HCT116 (cell line): ENCODE measurements around the gene CDK10. TPM values are rescaled to one million over a fixed set of nuclear protein-coding genes. Genes with fewer than 3 reads are reported as not detected.

Source experiments
- ATAC-seq: fragments of 200-7000 bp; cut with Tn5 transposase; 2 replicates; pipeline ENCODE4 v1.9.1; 2020; ENCODE audit warnings: mild to moderate bottlenecking, moderate library complexity
- BruUV-seq: library from RNA; stranded (reverse); fragments of 400-500 nt; replicated peaks from 2 replicates; lab custom pipeline; 2021; lab: Mats Ljungman, UMichigan
- CTCF ChIA-PET: fragments of 300-600 bp; sonication (Branson Sonifier 250); formaldehyde crosslinking; loops from one replicate; lab custom pipeline; 2021; ENCODE audit warnings: antibody characterized with exemption; lab: Charles Lee
- POLR2A ChIA-PET: fragments of 300-600, 350-600 bp; sonication (Branson Sonifier 250); formaldehyde crosslinking; loops from one replicate; lab custom pipeline; 2021; ENCODE audit warnings: antibody characterized with exemption; lab: Charles Lee
- RAD21 ChIA-PET, 2 experiments: fragments of 300-600 bp; sonication (Branson Sonifier 250); formaldehyde crosslinking; loops; one replicate each; lab custom pipeline; 2023; ENCODE audit warnings: low total read pairs in 2 of 2; ENCODE audit not compliant: uncharacterized antibody in 2 of 2, unreplicated experiment in 2 of 2, low non-redundant PET in 1 of 2; lab: Charles Lee
- DNase-seq: peaks from one replicate; pipeline ENCODE4 v3.0.0-alpha.2; 2010; ENCODE audit warnings: low read depth, low spot score
- H2AFZ ChIP-seq: fragments of 200-600 bp; shearing (Covaris generic), sonication (generic); 2 replicates; pipeline ENCODE4 v1.6.1; 2017; ENCODE audit warnings: low read depth, mixed run types, mixed read lengths, antibody characterized with exemption, low read length; ENCODE audit not compliant: poor library complexity, severe bottlenecking
- H3K27ac ChIP-seq: 2 replicates; pipeline ENCODE4 v1.5.1; 2012; ENCODE audit warnings: low read depth, low read length
- H3K27me3 ChIP-seq: fragments of 200-600 bp; sonication (generic); 2 replicates; pipeline ENCODE4 v1.6.1; 2016; ENCODE audit warnings: mixed run types, low read length, mixed read lengths; ENCODE audit not compliant: insufficient read depth
- H3K36me3 ChIP-seq, 2 experiments: fragments of 200-500 bp in 1 of 2; fragments of 200-600 bp in 1 of 2; sonication (Bioruptor generic) in 1 of 2; sonication (generic) in 1 of 2; 2 replicates each; pipeline versions ENCODE4 v1.5.1 to v1.6.1; 2014 to 2016; ENCODE audit warnings: low read length in 2 of 2, inconsistent platforms in 1 of 2, mixed read lengths in 1 of 2, mixed run types in 1 of 2; ENCODE audit not compliant: insufficient read depth in 2 of 2, control insufficient read depth in 1 of 2
- H3K4me1 ChIP-seq, 2 experiments: fragments of 200-600 bp in 1 of 2; sonication (generic) in 1 of 2; 2 replicates each; pipeline versions ENCODE4 v1.5.1 to v1.6.1; 2012 to 2017; ENCODE audit warnings: low read length in 2 of 2, inconsistent platforms in 1 of 2, mild to moderate bottlenecking in 1 of 2, mixed read lengths in 1 of 2, mixed run types in 1 of 2, moderate library complexity in 1 of 2; ENCODE audit not compliant: insufficient read depth in 2 of 2, control insufficient read depth in 1 of 2
- H3K4me2 ChIP-seq: fragments of 200-600 bp; sonication (generic); 2 replicates; pipeline ENCODE4 v1.6.1; 2017; ENCODE audit warnings: mixed run types, low read length, mixed read lengths
- H3K4me3 ChIP-seq, 2 experiments: fragments of 200-600 bp in 1 of 2; sonication (generic) in 1 of 2; replicated peaks in 1 of 2; 2 replicates each; pipeline ENCODE4 v1.5.1; 2011 to 2016; ENCODE audit warnings: low read length in 2 of 2, control low read depth in 1 of 2, low read depth in 1 of 2, mild to moderate bottlenecking in 1 of 2, mixed read lengths in 1 of 2, mixed run types in 1 of 2
- H3K79me2 ChIP-seq: fragments of 200-600 bp; sonication (generic); 2 replicates; pipeline ENCODE4 v1.6.1; 2017; ENCODE audit warnings: mild to moderate bottlenecking, mixed run types, low read length, moderate library complexity, mixed read lengths; ENCODE audit not compliant: insufficient read depth
- H3K9ac ChIP-seq: fragments of 200-600 bp; sonication (generic); 2 replicates; pipeline ENCODE4 v1.6.1; 2016; ENCODE audit warnings: low read length, mixed read lengths
- H3K9me2 ChIP-seq: fragments of 200-600 bp; sonication (generic), shearing (Covaris generic); 2 replicates; pipeline ENCODE4 v1.6.1; 2017; ENCODE audit warnings: mixed run types, mild to moderate bottlenecking, moderate library complexity; ENCODE audit not compliant: insufficient read depth
- H3K9me3 ChIP-seq, 2 experiments: fragments of 200-500 bp in 1 of 2; fragments of 200-600 bp in 1 of 2; sonication (Bioruptor generic) in 1 of 2; sonication (generic) in 1 of 2; 2 replicates each; pipeline ENCODE4 v1.6.1; 2014 to 2017; ENCODE audit warnings: low read length in 2 of 2, mixed read lengths in 2 of 2, inconsistent platforms in 1 of 2, low read depth in 1 of 2, mild to moderate bottlenecking in 1 of 2, mixed run types in 1 of 2, moderate library complexity in 1 of 2; ENCODE audit not compliant: control insufficient read depth in 1 of 2, insufficient read depth in 1 of 2
- H4K20me1 ChIP-seq: fragments of 200-600 bp; sonication (generic), shearing (Covaris generic); 2 replicates; pipeline ENCODE4 v1.6.1; 2017; ENCODE audit warnings: mixed run types, mild to moderate bottlenecking, moderate library complexity; ENCODE audit not compliant: insufficient read depth
- ATF3 ChIP-seq: IDR thresholded peaks from 2 replicates; pipeline ENCODE4 v1.6.1; 2012
- CEBPB ChIP-seq: IDR thresholded peaks from 2 replicates; pipeline ENCODE4 v1.6.1; 2012; ENCODE audit warnings: low read depth
- EZH2 ChIP-seq: fragments of 200-600 bp; sonication (generic); IDR thresholded peaks from 2 replicates; pipeline ENCODE4 v1.6.1; 2017; ENCODE audit warnings: antibody characterized with exemption, mixed run types
- YY1 ChIP-seq: IDR thresholded peaks from 2 replicates; pipeline ENCODE4 v1.6.1; 2011; ENCODE audit warnings: low read length, low read depth, moderate library complexity, mild to moderate bottlenecking; ENCODE audit not compliant: insufficient replicate concordance; ENCODE audit errors: extremely low read depth
- ZBTB33 ChIP-seq: IDR thresholded peaks from 2 replicates; pipeline ENCODE4 v1.6.1; 2011; ENCODE audit warnings: mild to moderate bottlenecking, low read length, moderate library complexity; ENCODE audit not compliant: insufficient replicate concordance; ENCODE audit errors: extremely low read depth
- ZNF274 ChIP-seq: fragments of 200-500 bp; sonication (Bioruptor generic); IDR thresholded peaks from 2 replicates; pipeline ENCODE4 v1.6.1; 2014; ENCODE audit warnings: mild to moderate bottlenecking, low read depth, low read length, inconsistent platforms
- intact Hi-C: fragments of 100-400 bp; cut with micrococcal nuclease; formaldehyde crosslinking; loops from 2 replicates; pipeline ENCODE4 v1.10.0; 2022
- total RNA-seq: library from RNA; stranded (reverse); gene quantifications from one replicate; pipeline ENCODE4 v1.2.1, GENCODE V29; 2021; ENCODE audit not compliant: unreplicated experiment

Gene CDK10
- total RNA-seq, 1 experiment from 2014 or later, result 165 TPM

GRCh38 chr16:89730610-89731234, 44.2 kb downstream of the CDK10 start (continued):
- no peak for TF ChIP-seq ZBTB33
- no peak for TF ChIP-seq ZNF274
- no peak for TF ChIP-seq CEBPB
- TF ChIP-seq YY1, result no peak
- TF ChIP-seq, all 23 proteins: peak for 0

- H2AFZ ChIP-seq, result no peak overlapping the region
- no peaks in the 10 kb centered on the region; the same call in 1 of the 2 replicates for H4K20me1 ChIP-seq
- no peaks in the 10 kb centered on the region for H3K27me3 ChIP-seq
- CTCF ChIA-PET, result no interaction called here
- TF ChIP-seq ATF3, result no peak
- TF ChIP-seq EZH2, result no peak
- no peak for TF ChIP-seq ZBTB33
- TF ChIP-seq CEBPB, result no peak
- H3K27ac ChIP-seq, result 0 out of 2 replicates have a peak overlapping the region, but pooled peaks have one; percentile 31
- BruUV-seq, result no TSS peak
- intact Hi-C loops, result no loop called here
- H3K9me2 ChIP-seq, result no peaks in the 10 kb centered on the region
- POLR2A ChIA-PET, result no interaction called here
- peaks cover 10% of the 10 kb centered on the region; the same call in 1 of the 2 replicates for H3K79me2 ChIP-seq
- H3K4me2 ChIP-seq, result no peak overlapping the region
- no peaks in the 10 kb centered on the region for H3K9me3 ChIP-seq
- H3K4me1 ChIP-seq, result no peaks in the 10 kb centered on the region
- DNase-seq (no peak), ATAC-seq (peak; percentile 17)
- H3K9ac ChIP-seq, result no peak overlapping the region
- H3K36me3 ChIP-seq, result peaks cover 43 to 66% of the 10 kb centered on the region in 2 experiments
- no peak overlapping the region for H3K4me3 ChIP-seq
- RAD21 ChIA-PET, result no interaction called here
Observed at GRCh38 chr16:89732142-89732917, 45.8 kb downstream of the CDK10 start.
